Fibroblast of pulmonary artery (primary cell): ENCODE results near the gene ARL6IP6.
"Not testable (repeated sequence)": the region's sequence is repeated elsewhere in the genome, so short reads cannot be mapped to it uniquely, and the experiment has no call there.

Experiments
- DNase-seq: peaks from one replicate; pipeline ENCODE4 v3.0.0-alpha.2; 2010; ENCODE audit warnings: low read depth
- H3K4me3 ChIP-seq: replicated peaks from 2 replicates; pipeline ENCODE4 v1.5.1; 2011; ENCODE audit warnings: low read depth, mild to moderate bottlenecking, control low read depth, low read length, moderate library complexity
- TF ChIP-seq, protein P1 (sequence below): IDR thresholded peaks from 2 replicates; pipeline ENCODE4 v1.5.1; 2011; ENCODE audit warnings: mild to moderate bottlenecking, control low read depth, low read length, inconsistent platforms; ENCODE audit errors: missing control alignments

The ARL6IP6 gene

DNA sequence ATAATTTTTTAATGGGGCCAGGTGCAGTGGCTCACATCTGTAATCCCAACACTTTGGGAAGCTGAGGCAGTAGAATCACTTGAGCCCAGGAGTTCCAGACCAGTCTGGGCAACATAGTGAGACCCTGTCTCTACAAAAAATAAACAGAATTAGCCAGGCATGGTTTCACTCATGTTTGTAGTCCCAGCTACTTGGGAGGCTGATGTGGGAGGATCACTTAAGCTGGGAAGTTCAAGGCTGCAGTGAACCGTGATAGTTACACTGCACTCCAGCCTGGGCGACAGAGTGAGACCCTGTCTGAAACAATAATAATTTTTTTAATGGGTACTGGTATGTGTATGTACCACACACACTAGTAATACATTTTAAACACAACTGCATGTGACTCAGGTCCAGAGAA, 2.4 kb downstream of the ARL6IP6 start:
- TF ChIP-seq, protein P1, sequence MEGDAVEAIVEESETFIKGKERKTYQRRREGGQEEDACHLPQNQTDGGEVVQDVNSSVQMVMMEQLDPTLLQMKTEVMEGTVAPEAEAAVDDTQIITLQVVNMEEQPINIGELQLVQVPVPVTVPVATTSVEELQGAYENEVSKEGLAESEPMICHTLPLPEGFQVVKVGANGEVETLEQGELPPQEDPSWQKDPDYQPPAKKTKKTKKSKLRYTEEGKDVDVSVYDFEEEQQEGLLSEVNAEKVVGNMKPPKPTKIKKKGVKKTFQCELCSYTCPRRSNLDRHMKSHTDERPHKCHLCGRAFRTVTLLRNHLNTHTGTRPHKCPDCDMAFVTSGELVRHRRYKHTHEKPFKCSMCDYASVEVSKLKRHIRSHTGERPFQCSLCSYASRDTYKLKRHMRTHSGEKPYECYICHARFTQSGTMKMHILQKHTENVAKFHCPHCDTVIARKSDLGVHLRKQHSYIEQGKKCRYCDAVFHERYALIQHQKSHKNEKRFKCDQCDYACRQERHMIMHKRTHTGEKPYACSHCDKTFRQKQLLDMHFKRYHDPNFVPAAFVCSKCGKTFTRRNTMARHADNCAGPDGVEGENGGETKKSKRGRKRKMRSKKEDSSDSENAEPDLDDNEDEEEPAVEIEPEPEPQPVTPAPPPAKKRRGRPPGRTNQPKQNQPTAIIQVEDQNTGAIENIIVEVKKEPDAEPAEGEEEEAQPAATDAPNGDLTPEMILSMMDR = no peak
- H3K4me3 ChIP-seq = no peak overlapping the region
- DNase-seq = no peak

DNA sequence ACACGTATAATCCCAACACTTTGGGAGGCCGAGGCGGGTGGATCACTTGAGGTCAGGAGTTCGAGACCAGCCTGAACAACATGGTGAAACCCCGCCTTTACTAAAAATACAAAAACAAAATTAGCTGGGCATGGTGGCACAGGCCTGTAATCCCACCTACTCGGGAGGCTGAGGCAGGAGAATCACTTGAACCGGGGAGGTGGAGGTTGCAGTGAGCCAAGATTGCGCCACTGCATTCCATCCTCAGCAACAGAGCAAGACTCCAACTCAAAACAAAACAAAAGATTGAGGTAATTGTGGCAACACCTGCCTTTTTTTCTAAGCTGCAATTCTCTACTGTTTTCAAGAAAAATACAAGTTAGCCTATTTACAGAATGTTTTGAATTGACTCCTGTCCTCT, 4.2 kb downstream of the ARL6IP6 start:
- DNase-seq, H3K4me3 ChIP-seq: not testable (repeated sequence)

DNA sequence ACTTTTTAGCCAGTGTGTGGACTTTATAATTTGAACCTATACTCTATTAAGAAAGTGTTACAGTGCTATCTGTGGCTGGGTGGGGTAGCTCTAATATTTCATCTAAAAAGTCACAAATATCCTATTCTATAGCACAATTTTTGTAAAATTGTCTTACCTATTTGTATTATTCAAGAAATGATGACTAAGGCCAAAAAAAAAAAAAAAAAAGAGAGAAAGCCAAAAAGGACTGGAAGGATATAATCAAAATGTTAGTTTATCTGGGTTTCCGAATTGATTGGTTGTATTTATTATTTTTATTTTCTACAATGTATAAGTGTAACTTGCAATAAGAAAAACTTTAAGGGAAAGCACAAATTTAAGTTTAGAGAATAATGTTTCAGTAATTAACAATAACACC, 5.5 kb downstream of the ARL6IP6 start:
- no peak overlapping the region for H3K4me3 ChIP-seq
- TF ChIP-seq, protein P1 = no peak
- DNase-seq = no peak

DNA sequence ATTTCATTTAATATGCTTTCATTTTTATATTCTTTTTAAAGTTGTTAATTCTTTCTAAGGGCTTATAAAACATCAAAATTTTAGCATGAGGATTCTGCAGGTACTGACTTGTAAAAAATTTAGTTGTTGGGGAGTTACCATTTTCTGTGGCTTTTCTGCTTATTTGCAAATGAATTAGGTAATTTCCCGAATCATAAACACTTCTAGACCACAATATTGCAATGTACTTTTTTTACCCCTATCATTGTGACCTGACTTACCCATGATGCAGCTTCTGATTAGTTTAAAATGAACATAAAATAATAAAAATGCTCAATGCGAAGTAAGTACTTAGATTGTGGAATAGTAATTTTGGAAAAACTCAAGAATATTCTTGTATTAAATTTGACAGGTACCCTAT, 11.4 kb downstream of the ARL6IP6 start:
- TF ChIP-seq, protein P1 = no peak
- no peak for DNase-seq
- H3K4me3 ChIP-seq = no peak overlapping the region

DNA sequence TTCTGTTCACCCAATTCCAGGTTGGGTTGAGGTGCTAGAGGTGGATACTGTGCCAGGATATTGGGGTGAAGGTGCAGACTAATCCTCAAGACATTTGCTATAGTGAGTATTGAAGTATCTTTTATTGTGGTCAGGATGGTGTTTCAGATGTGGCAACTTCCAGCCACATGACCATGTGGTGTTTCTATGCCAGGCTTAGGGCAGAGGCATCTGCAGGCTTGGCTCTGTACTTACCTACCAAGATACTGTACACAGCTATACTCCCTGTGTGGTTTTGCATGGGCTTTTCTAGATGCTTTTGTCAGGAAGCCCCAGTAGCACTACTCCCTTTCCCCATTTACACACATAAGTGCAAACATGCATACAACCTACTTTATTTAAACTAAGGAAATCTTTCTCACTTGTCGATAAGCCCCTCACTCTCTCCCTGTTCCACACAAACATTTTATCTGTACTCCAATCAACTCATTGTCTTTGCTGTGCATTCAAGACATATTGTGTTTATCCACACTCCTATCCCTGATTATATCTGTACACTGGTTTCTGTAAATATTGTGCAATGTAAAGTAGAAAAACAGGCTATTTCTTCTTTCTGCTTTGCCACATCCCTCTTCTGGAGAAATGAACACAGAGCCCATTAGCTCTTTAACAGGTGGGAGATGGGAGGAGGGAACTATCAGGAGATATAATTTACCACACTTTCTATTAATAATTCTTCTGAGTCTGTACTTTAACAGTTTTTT, 12.3 kb downstream of the ARL6IP6 start:
- DNase-seq = peak; percentile 38
- TF ChIP-seq, protein P1 = no peak
- no peak overlapping the region for H3K4me3 ChIP-seq

DNA sequence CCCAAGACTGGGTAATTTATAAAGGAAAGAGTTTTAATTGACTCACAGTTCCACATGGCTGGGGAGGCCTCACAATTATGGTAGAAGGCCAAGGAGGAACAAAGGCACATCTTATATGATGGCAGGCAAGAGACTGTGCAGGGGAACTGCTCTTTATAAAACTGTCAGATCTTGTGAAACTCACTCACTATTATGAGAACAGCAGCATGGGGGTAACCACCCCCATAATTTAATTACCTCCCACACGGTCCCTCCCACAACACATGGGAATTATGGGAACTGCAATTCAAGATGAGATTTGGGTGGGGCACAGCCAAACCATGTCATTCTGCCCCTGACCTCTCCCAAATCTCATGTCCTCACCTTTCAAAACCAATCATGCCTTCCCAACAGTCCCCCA, 19.1 kb downstream of the ARL6IP6 start:
- H3K4me3 ChIP-seq, DNase-seq: not testable (repeated sequence)

DNA sequence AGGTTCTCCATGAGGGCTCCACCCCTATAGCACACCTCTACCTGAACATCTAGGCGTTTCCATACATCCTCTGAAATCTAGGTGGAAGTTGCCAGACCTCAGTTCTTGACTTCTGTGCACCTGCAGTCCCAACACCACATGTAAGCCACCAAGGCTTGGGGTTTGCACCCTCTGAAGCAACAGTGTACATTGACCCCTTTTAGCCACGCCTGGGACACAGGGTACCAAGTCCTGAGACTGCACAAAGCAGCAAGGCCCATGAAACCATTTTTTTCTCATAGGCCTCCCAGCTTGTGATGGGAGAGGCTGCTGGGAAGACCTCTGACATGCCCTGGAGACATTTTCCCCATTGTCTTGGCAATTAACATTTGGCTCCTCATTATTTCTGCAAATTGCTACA, 20.0 kb downstream of the ARL6IP6 start:
- TF ChIP-seq, protein P1 = no peak
- no peak overlapping the region for H3K4me3 ChIP-seq
- DNase-seq = no peak

DNA sequence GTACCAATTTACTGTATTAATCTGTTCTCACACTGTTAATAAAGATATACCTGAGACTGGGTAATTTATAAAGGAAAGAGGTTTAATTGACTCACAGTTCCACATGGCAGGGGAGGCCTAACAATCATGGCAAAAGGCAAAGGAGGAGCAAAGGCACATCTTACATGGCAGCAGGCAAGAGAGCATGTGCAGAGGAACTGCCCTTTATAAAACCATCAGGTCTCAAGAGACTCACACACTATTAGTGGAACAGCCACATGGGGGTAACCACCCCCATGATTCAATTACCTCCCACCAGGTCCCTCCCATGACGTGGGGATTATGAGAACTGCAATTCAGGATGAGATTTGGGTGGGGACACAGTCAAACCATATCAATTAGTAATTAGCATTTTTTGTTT, 21.3 kb downstream of the ARL6IP6 start:
- DNase-seq, H3K4me3 ChIP-seq: not testable (repeated sequence)
